OCI-LY7 (cell line): Measurements from ENCODE around the gene MAPK6. TPM values are rescaled to one million over a fixed set of nuclear protein-coding genes. Genes with fewer than 3 reads are reported as not detected.

Source experiments
- BruUV-seq: library from RNA; stranded (reverse); fragments of 400-500 nt; replicated peaks from 2 replicates; lab custom pipeline; 2021; lab: Mats Ljungman, UMichigan
- CTCF ChIA-PET: fragments of 300-600 bp; sonication (Branson Sonifier 250); formaldehyde crosslinking; loops from one replicate; lab custom pipeline; 2022; ENCODE audit warnings: antibody characterized with exemption; ENCODE audit not compliant: unreplicated experiment; lab: Charles Lee
- POLR2A ChIA-PET: fragments of 300-600 bp; sonication (Branson Sonifier 250); formaldehyde crosslinking; loops from one replicate; lab custom pipeline; 2022; ENCODE audit warnings: antibody characterized with exemption; lab: Charles Lee
- DNase-seq: peaks from one replicate; pipeline ENCODE4 v3.0.0-alpha.2; 2015; ENCODE audit warnings: low spot score
- H2AFZ ChIP-seq: fragments of 200-600 bp; sonication (generic), shearing (Covaris generic); 2 replicates; pipeline ENCODE4 v1.6.1; 2014; ENCODE audit warnings: mild to moderate bottlenecking, antibody characterized with exemption, low read length, moderate library complexity
- H3K27ac ChIP-seq: fragments of 200-600 bp; sonication (generic); 2 replicates; pipeline ENCODE4 v1.5.1; 2014; ENCODE audit warnings: mixed run types, low read depth, mild to moderate bottlenecking, moderate library complexity, low read length, inconsistent platforms; ENCODE audit not compliant: poor library complexity, severe bottlenecking
- H3K36me3 ChIP-seq: fragments of 200-600 bp; sonication (generic); 2 replicates; pipeline ENCODE4 v1.6.1; 2014; ENCODE audit warnings: mild to moderate bottlenecking, antibody characterized with exemption, low read length, moderate library complexity, mixed read lengths; ENCODE audit not compliant: insufficient read depth
- H3K4me1 ChIP-seq: fragments of 200-600 bp; sonication (generic); 2 replicates; pipeline ENCODE4 v1.5.1; 2014; ENCODE audit warnings: mild to moderate bottlenecking, low read length; ENCODE audit not compliant: insufficient read depth, poor library complexity, severe bottlenecking
- H3K4me2 ChIP-seq: fragments of 200-600 bp; sonication (generic); 2 replicates; pipeline ENCODE4 v1.6.1; 2014; ENCODE audit warnings: mild to moderate bottlenecking, low read length
- H3K4me3 ChIP-seq: fragments of 200-600 bp; sonication (generic); 2 replicates; pipeline ENCODE4 v1.5.1; 2014; ENCODE audit warnings: mild to moderate bottlenecking, low read depth, low read length; ENCODE audit not compliant: poor library complexity, severe bottlenecking
- H3K79me2 ChIP-seq: fragments of 200-600 bp; sonication (generic); 2 replicates; pipeline ENCODE4 v1.6.1; 2016; ENCODE audit warnings: low read depth, mild to moderate bottlenecking, low read length, moderate library complexity, mixed read lengths; ENCODE audit not compliant: insufficient read depth
- H3K9me2 ChIP-seq: fragments of 200-600 bp; sonication (generic); 2 replicates; pipeline ENCODE4 v1.6.1; 2016; ENCODE audit warnings: mild to moderate bottlenecking, low read length, mixed read lengths; ENCODE audit not compliant: insufficient read depth
- H3K9me3 ChIP-seq: fragments of 200-600 bp; sonication (generic); 2 replicates; pipeline ENCODE4 v1.6.1; 2014; ENCODE audit warnings: mild to moderate bottlenecking, mixed run types, low read length, mixed read lengths
- H4K20me1 ChIP-seq: fragments of 200-600 bp; sonication (generic); 2 replicates; pipeline ENCODE4 v1.6.1; 2014; ENCODE audit warnings: mild to moderate bottlenecking, antibody characterized with exemption, low read length, moderate library complexity, mixed read lengths; ENCODE audit not compliant: insufficient read depth
- CTCF ChIP-seq: fragments of 200-600 bp; sonication (generic); conservative IDR thresholded peaks from 2 replicates; pipeline ENCODE4 v1.5.1; 2014; ENCODE audit warnings: mild to moderate bottlenecking, antibody characterized with exemption, low read length, moderate library complexity, mixed read lengths
- EZH2phosphoT487 ChIP-seq: fragments of 200-600 bp; sonication (generic); IDR thresholded peaks from 2 replicates; pipeline ENCODE4 v1.6.1; 2018; ENCODE audit warnings: low read depth, borderline replicate concordance, mild to moderate bottlenecking, mixed run types, antibody characterized with exemption, low read length, moderate library complexity, mixed read lengths
- intact Hi-C: fragments of 100-400 bp; cut with micrococcal nuclease; formaldehyde crosslinking; loops from one replicate; pipeline ENCODE4 v1.10.0; 2022; ENCODE audit not compliant: unreplicated experiment
- total RNA-seq, 2 experiments: library from RNA; depleted of rRNA in 1 of 2; stranded (reverse); fragments of >200 nt in 1 of 2; shearing (Covaris generic) in 1 of 2; gene quantifications; 2 replicates each; pipeline ENCODE4 v1.2.3, GENCODE V29; 2014 to 2022

The MAPK6 gene
- total RNA-seq, 2 experiments from 2014 or later: 19.8 to 49.7 TPM

GRCh38 chr15:52060501-52060900 is 41.5 kb downstream of the MAPK6 start:
- H3K4me3 ChIP-seq: no peak overlapping the region
- no peaks in the 10 kb centered on the region for H3K79me2 ChIP-seq
- H3K27ac ChIP-seq: no peak overlapping the region
- H3K9me3 ChIP-seq: no peaks in the 10 kb centered on the region
- no peaks in the 10 kb centered on the region for H4K20me1 ChIP-seq
- ChIA-PET POLR2A (interaction anchor here (0.7 kb wide), 1 partner anchor 64 kb away, joined by 3 read pairs; no protein-coding TSS in a partner anchor), CTCF (no interaction called here)
- H3K4me2 ChIP-seq: no peak overlapping the region
- BruUV-seq: no TSS peak
- no peaks in the 10 kb centered on the region for H3K4me1 ChIP-seq
- DNase-seq: no peak
- H2AFZ ChIP-seq: no peak overlapping the region
- H3K36me3 ChIP-seq: peaks cover 97% of the 10 kb centered on the region
- intact Hi-C loops: no loop called here
- no peaks in the 10 kb centered on the region for H3K9me2 ChIP-seq
- TF ChIP-seq CTCF (no peak), EZH2phosphoT487 (no peak)

DNA sequence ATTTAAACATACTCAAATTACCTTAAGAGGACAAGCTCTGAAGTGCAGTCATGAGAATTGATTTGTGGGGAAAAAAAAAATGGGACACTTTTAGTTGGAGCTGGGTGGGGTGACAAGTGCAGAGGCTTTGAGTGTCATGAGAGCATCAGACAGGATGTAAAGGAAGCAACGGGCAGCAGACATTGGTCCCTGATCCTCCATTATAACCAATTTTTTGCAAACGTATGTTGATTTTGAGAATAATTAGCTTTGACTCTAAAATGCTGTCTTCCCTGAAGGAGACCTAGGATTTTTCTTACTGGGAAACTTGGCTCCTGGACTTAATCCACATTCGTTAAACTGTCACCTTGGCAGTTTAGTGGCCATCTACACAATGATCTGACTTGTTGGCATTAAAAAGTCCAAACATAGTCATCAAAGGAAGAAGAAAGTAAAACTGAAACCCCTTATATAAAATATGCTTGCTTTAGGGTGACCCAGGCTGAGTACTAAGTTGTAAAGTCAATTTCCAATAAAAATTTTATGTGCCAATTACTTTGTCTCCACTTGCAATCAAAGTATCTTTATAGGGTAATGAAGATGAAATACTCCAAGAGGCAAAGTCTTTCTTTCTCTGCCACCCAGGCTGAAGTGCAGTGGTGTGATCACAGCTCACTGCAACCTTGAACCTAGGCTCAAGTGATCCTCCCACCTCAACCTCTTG is 48.0 kb downstream of the MAPK6 start:
- no peak for TF ChIP-seq CTCF
- TF ChIP-seq EZH2phosphoT487: no peak
- ChIA-PET CTCF (no interaction called here), POLR2A (interaction anchor here (0.6 to 1.1 kb wide), 5 partner anchors 15 to 111 kb away, joined by 3 to 5 read pairs (median 3); no protein-coding TSS in a partner anchor)
- Histone ChIP-seq H2AFZ (no peak overlapping the region), H3K9me3 (no peaks in the 10 kb centered on the region), H3K79me2 (no peaks in the 10 kb centered on the region), H3K4me3 (no peak overlapping the region), H4K20me1 (no peaks in the 10 kb centered on the region), H3K4me1 (no peaks in the 10 kb centered on the region), H3K36me3 (peaks cover 32% of the 10 kb centered on the region), H3K9me2 (no peaks in the 10 kb centered on the region), H3K27ac (no peak overlapping the region), H3K4me2 (no peak overlapping the region)
- no TSS peak for BruUV-seq
- intact Hi-C loops: no loop called here
- no peak for DNase-seq

GRCh38 chr15:52067545-52067926 is 48.5 kb downstream of the MAPK6 start:
- H3K27ac ChIP-seq: no peak overlapping the region
- no TSS peak for BruUV-seq
- POLR2A ChIA-PET: interaction anchor here (0.6 to 0.7 kb wide), 2 partner anchors 32 to 46 kb away, joined by 3 read pairs; no protein-coding TSS in a partner anchor

More at GRCh38 chr15:52067545-52067926, 48.5 kb downstream of the MAPK6 start:
- no peaks in the 10 kb centered on the region for H3K79me2 ChIP-seq
- peaks cover 26% of the 10 kb centered on the region for H3K36me3 ChIP-seq
- CTCF ChIA-PET: no interaction called here
- H4K20me1 ChIP-seq: no peaks in the 10 kb centered on the region
- H3K9me2 ChIP-seq: no peaks in the 10 kb centered on the region
- no peak for DNase-seq
- TF ChIP-seq CTCF: no peak
- TF ChIP-seq EZH2phosphoT487: no peak
- H3K9me3 ChIP-seq: no peaks in the 10 kb centered on the region
- H2AFZ ChIP-seq: no peak overlapping the region
- no peak overlapping the region for H3K4me2 ChIP-seq
- intact Hi-C loops: no loop called here
- no peaks in the 10 kb centered on the region for H3K4me1 ChIP-seq
- no peak overlapping the region for H3K4me3 ChIP-seq
